ENCODE results near the gene TUSC2. TPM values are rescaled to one million over a fixed set of nuclear protein-coding genes. Genes with fewer than 3 reads are reported as not detected.
"Not testable (repeated sequence)": the region's sequence is repeated elsewhere in the genome, so short reads cannot be mapped to it uniquely, and the experiment has no call there.

The TUSC2 gene
- total and polyA plus RNA-seq, 12 donors: 23.7 to 59.1 (median 27.0) TPM

GRCh38 chr3:50317300-50317699 lies 10.7 kb downstream of the TUSC2 start:
- intact Hi-C loops (cut with DNase I): no loop called here
- H3K27me3 ChIP-seq: no peaks in the 10 kb centered on the region
- DNase-seq: no peak
- WGBS, 2 donors: 56 to 58% methylated on average over 6 of the region's 6 CpGs
- TF ChIP-seq, protein P1, sequence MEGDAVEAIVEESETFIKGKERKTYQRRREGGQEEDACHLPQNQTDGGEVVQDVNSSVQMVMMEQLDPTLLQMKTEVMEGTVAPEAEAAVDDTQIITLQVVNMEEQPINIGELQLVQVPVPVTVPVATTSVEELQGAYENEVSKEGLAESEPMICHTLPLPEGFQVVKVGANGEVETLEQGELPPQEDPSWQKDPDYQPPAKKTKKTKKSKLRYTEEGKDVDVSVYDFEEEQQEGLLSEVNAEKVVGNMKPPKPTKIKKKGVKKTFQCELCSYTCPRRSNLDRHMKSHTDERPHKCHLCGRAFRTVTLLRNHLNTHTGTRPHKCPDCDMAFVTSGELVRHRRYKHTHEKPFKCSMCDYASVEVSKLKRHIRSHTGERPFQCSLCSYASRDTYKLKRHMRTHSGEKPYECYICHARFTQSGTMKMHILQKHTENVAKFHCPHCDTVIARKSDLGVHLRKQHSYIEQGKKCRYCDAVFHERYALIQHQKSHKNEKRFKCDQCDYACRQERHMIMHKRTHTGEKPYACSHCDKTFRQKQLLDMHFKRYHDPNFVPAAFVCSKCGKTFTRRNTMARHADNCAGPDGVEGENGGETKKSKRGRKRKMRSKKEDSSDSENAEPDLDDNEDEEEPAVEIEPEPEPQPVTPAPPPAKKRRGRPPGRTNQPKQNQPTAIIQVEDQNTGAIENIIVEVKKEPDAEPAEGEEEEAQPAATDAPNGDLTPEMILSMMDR (IDR thresholded peaks at IDR 0.05): no peak
- H3K9me3 ChIP-seq: no peaks in the 10 kb centered on the region
- no peak for ATAC-seq
- peak overlapping the region in 2 of 10 donors; percentile 5 to 74 for H3K4me3 ChIP-seq
- H3K36me3 ChIP-seq: peaks cover 0 to 58% (median 33%) of the 10 kb centered on the region in 9 donors
- peak overlapping the region in 7 of 10 donors; percentile 28 to 99 (median 52) for H3K27ac ChIP-seq
- peaks cover 17 to 59% (median 49%) of the 10 kb centered on the region in 9 donors for H3K4me1 ChIP-seq

- H3K36me3 ChIP-seq: peaks cover 0 to 58% (median 33%) of the 10 kb centered on the region in 9 donors
- no peaks in the 10 kb centered on the region for H3K27me3 ChIP-seq
- H3K4me3 ChIP-seq: peak overlapping the region in 1 of 10 donors; percentile 5
- TF ChIP-seq, protein P1 (IDR thresholded peaks at IDR 0.05): no peak
- DNase-seq: no peak
- intact Hi-C loops (cut with DNase I): no loop called here
- peak overlapping the region in 7 of 10 donors; percentile 27 to 99 (median 45) for H3K27ac ChIP-seq
- no peak for ATAC-seq
- WGBS, 2 donors: 70 to 72% methylated on average over 9 of the region's 9 CpGs
- H3K4me1 ChIP-seq: peaks cover 13 to 53% (median 43%) of the 10 kb centered on the region in 9 donors
- H3K9me3 ChIP-seq: no peaks in the 10 kb centered on the region
These were observed 11.3 kb downstream of the TUSC2 start for GRCh38 chr3:50316657-50317242.

DNA sequence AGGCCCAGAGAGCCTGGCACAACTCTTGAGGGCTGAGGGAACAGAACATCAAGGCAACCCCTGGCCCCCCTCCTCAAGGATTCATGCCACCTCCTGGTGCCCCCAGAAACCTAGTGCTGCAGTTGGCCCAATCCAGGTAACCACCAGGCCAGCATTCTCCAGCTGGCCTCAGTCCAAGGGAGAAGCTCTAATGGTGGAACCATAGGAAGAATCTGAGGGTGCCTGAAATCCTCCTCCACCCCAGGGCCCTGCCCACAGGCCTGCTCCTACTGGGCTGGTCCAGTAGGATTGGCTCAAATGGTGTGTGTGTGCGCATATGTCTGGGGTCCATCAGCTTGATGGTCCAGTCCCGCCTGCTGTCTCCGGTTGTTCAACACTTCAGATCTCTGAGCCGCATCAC lies 13.2 kb downstream of the TUSC2 start:
- ATAC-seq: peak in 5 of 8 donors; percentile 3 to 25 (median 17)
- H3K27ac ChIP-seq: peak overlapping the region in 2 of 10 donors; percentile 4 to 44
- no peak overlapping the region for H3K4me3 ChIP-seq
- no peaks in the 10 kb centered on the region for H3K27me3 ChIP-seq
- 96 to 99% methylated on average over 4 of the region's 4 CpGs for WGBS, 2 donors
- H3K9me3 ChIP-seq: no peaks in the 10 kb centered on the region
- peaks cover 8 to 44% (median 31%) of the 10 kb centered on the region in 9 donors for H3K4me1 ChIP-seq
- TF ChIP-seq, protein P1 (IDR thresholded peaks at IDR 0.05): no peak
- no peak for DNase-seq
- peaks cover 0 to 54% (median 33%) of the 10 kb centered on the region in 9 donors for H3K36me3 ChIP-seq
- intact Hi-C loops (cut with DNase I): no loop called here

DNA sequence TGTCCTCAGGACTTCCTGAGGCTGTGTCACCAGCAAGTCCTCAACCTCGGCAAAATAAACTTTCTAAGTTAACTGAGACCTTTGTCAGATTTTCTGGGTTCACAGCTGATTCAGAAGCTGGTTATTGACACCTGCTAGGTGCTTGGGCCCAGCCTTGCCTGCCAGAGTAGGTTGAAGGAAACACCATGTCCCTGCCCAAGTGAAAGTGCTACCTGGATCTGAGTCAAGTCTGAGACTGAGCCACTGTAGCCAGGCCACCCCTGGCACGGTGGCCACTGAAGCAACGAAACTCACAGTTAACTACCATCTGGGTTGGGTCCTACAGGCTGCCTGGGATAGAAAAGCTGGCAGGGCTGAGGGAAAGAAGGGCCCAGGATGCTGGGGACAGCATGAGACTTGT lies 13.7 kb downstream of the TUSC2 start:
- peak in 2 of 8 donors; percentile 4 to 14 for ATAC-seq
- peak overlapping the region in 2 of 10 donors; percentile 4 to 44 for H3K27ac ChIP-seq
- no peaks in the 10 kb centered on the region for H3K27me3 ChIP-seq
- WGBS, 2 donors: 58 to 83% methylated on average over 3 of the region's 3 CpGs
- H3K9me3 ChIP-seq: no peaks in the 10 kb centered on the region
- H3K4me1 ChIP-seq: peaks cover 8 to 39% (median 27%) of the 10 kb centered on the region in 9 donors
- intact Hi-C loops (cut with DNase I): no loop called here
- TF ChIP-seq, protein P1 (IDR thresholded peaks at IDR 0.05): no peak
- no peak overlapping the region for H3K4me3 ChIP-seq
- peaks cover 0 to 54% (median 33%) of the 10 kb centered on the region in 9 donors for H3K36me3 ChIP-seq
- no peak for DNase-seq

- intact Hi-C loops (cut with DNase I); H3K9me3 ChIP-seq; ATAC-seq; H3K27ac ChIP-seq; H3K27me3 ChIP-seq; H3K4me3 ChIP-seq; DNase-seq: not testable (repeated sequence)
- Histone ChIP-seq H3K36me3 (peaks cover 0 to 40% (median 10%) of the 10 kb centered on the region in 9 donors), H3K4me1 (peaks cover 0 to 16% (median 6%) of the 10 kb centered on the region in 9 donors)
- WGBS, 2 donors: 89 to 91% methylated on average over 29 to 32 of the region's 32 CpGs
These were observed 16.0 kb downstream of the TUSC2 start for GRCh38 chr3:50312041-50312440.
